Loucy (cell line): ENCODE results near the gene TGFB1I1.

Experiments
- CTCF ChIP-seq: fragments of 200-600 bp; sonication (generic); conservative IDR thresholded peaks from 2 replicates; pipeline ENCODE4 v1.5.1; 2014; ENCODE audit warnings: mild to moderate bottlenecking, antibody characterized with exemption, low read length
- EZH2phosphoT487 ChIP-seq: fragments of 200-600 bp; IDR thresholded peaks from 2 replicates; pipeline ENCODE4 v1.6.1; 2018; ENCODE audit warnings: antibody characterized with exemption, mild to moderate bottlenecking, moderate library complexity, borderline replicate concordance

GRCh38 chr16:31488468-31489297, 16.7 kb downstream of the TGFB1I1 start:
- TF ChIP-seq CTCF (no peak), EZH2phosphoT487 (no peak)
